ENCODE data around the gene VAV2.
A peak's percentile ranks its signal among the peaks of the same experiment; 100 is the strongest.

The VAV2 gene

GRCh38 chr9:133810556-133811195 lies 181.4 kb downstream of the VAV2 start:
- DNase-seq, result no peak

- no peak for DNase-seq
Observed at GRCh38 chr9:133809335-133809734, 182.8 kb downstream of the VAV2 start.

GRCh38 chr9:133807818-133808217 lies 184.3 kb downstream of the VAV2 start:
- DNase-seq, result no peak

- no peak for DNase-seq
Observed at GRCh38 chr9:133807037-133807436, 185.1 kb downstream of the VAV2 start.

GRCh38 chr9:133806623-133807010 lies 185.5 kb downstream of the VAV2 start:
- DNase-seq, result no peak

- DNase-seq, result no peak
Observed at GRCh38 chr9:133805876-133806622, 186.1 kb downstream of the VAV2 start.

- DNase-seq, result no peak
Observed at GRCh38 chr9:133804199-133804598, 187.9 kb downstream of the VAV2 start.

GRCh38 chr9:133803745-133804144 lies 188.4 kb downstream of the VAV2 start:
- DNase-seq, result no peak

- DNase-seq, result no peak
Observed at GRCh38 chr9:133803028-133803585, 189.0 kb downstream of the VAV2 start.

GRCh38 chr9:133801739-133802138 lies 190.4 kb downstream of the VAV2 start:
- DNase-seq, result no peak

GRCh38 chr9:133800266-133800665 lies 191.9 kb downstream of the VAV2 start:
- DNase-seq, result no peak

GRCh38 chr9:133799716-133800115 lies 192.4 kb downstream of the VAV2 start:
- no peak for DNase-seq

GRCh38 chr9:133799106-133799505 lies 193.0 kb downstream of the VAV2 start:
- DNase-seq, result no peak

- DNase-seq, result no peak
Observed at GRCh38 chr9:133798160-133798559, 194.0 kb downstream of the VAV2 start.

- DNase-seq, result no peak
Observed at GRCh38 chr9:133797406-133798105, 194.6 kb downstream of the VAV2 start.

- DNase-seq, result no peak
Observed at GRCh38 chr9:133796562-133796961, 195.6 kb downstream of the VAV2 start.

- no peak for DNase-seq
Observed at GRCh38 chr9:133795049-133795448, 197.1 kb downstream of the VAV2 start.

GRCh38 chr9:133794016-133794760 lies 197.9 kb downstream of the VAV2 start:
- no peak for DNase-seq

- no peak for DNase-seq
Observed at GRCh38 chr9:133793471-133793870, 198.7 kb downstream of the VAV2 start.

GRCh38 chr9:133792721-133793470 lies 199.2 kb downstream of the VAV2 start:
- peak; percentile 53 for DNase-seq

GRCh38 chr9:133791735-133792649 lies 200.1 kb downstream of the VAV2 start:
- no peak for DNase-seq
